Ovary (tissue), 3 donors: ENCODE measurements around the gene VTI1B.

Source experiments
- CTCF ChIP-seq, 3 donors: fragments of 450-650 bp in 2 of 3; fragments of 200-600 bp in 1 of 3; IDR thresholded peaks; one replicate each; pipeline versions ENCODE4 v1.5.1 to v1.8.0; 2016 to 2022; ENCODE audit warnings: antibody characterized with exemption in 3 of 3, mild to moderate bottlenecking in 1 of 3
- EP300 ChIP-seq: sonication (generic); formaldehyde crosslinking; IDR thresholded peaks from one replicate; pipeline ENCODE4 v1.6.1; 2017; ENCODE audit warnings: antibody characterized with exemption
- POLR2A ChIP-seq: fragments of 450-650 bp; IDR thresholded peaks from one replicate; pipeline ENCODE4 v1.6.1; 2017; ENCODE audit warnings: antibody characterized with exemption, mild to moderate bottlenecking, moderate library complexity
- donor health status: DM: no; HTN: no; CAD: no.

GRCh38 chr14:67610491-67610890 lies 63.9 kb downstream of the VTI1B start:
- TF ChIP-seq CTCF (IDR thresholded peaks at IDR 0.05) (no peak), POLR2A (no peak), EP300 (no peak)
